Measurements from ENCODE around the gene KANSL1. TPM values are rescaled to one million over a fixed set of nuclear protein-coding genes. Genes with fewer than 3 reads are reported as not detected.

The KANSL1 gene
- total and polyA plus RNA-seq, 7 experiments from 2014 or later = 17.4 to 230 (median 163) TPM

- H3K27me3 ChIP-seq (ENCODE audit: control insufficient read depth in 2 of 2, insufficient read depth in 2 of 2, low read length in 2 of 2) = no peaks in the 10 kb centered on the region
- H3K27me3 Mint-ChIP-seq = no peaks in the 10 kb centered on the region
- H3K4me3 Mint-ChIP-seq = peak overlapping the region in 1 of 10 donors; percentile 6
- H3K27ac Mint-ChIP-seq = peak overlapping the region in 8 of 9 donors; percentile 35 to 99 (median 63)
- H3K36me3 ChIP-seq (ENCODE audit: control insufficient read depth in 2 of 3, insufficient read depth in 3 of 3, low read length in 3 of 3) = no peaks in the 10 kb centered on the region
- CTCF ChIA-PET = interaction anchor here (0.6 to 3.0 kb wide), 4 partner anchors 12 to 155 kb away, joined by 3 to 40 read pairs (median 6); no protein-coding TSS in a partner anchor
- no peak for DNase-seq
- H3K9me3 ChIP-seq (ENCODE audit: control insufficient read depth in 2 of 3, low read length in 3 of 3) = no peaks in the 10 kb centered on the region
- POLR2A ChIA-PET = interaction anchor here (0.6 to 1.2 kb wide), 7 partner anchors 9 to 192 kb away, joined by 3 to 5 read pairs (median 4); no protein-coding TSS in a partner anchor
- H3K36me3 Mint-ChIP-seq = peaks cover 0 to 18% (median 7%) of the 10 kb centered on the region in 5 donors
- intact Hi-C loops (cut with micrococcal nuclease) = loop anchor here in 1 of 2 donors (10.0 kb wide), 1 partner anchor 885 kb away; the partner anchor contains the start of gene MAP3K14
- H3K27ac ChIP-seq (ENCODE audit: low read depth, low read length) = peak overlapping the region; percentile 12
- H3K4me1 ChIP-seq (ENCODE audit: control insufficient read depth in 2 of 2, insufficient read depth in 2 of 2, low read length in 2 of 2) = peaks cover 25 to 39% of the 10 kb centered on the region in 2 donors
- H3K9me3 Mint-ChIP-seq = no peaks in the 10 kb centered on the region
- H3K4me3 ChIP-seq (ENCODE audit: low read length) = no peak overlapping the region
- peaks cover 38 to 94% (median 86%) of the 10 kb centered on the region in 7 donors for H3K4me1 Mint-ChIP-seq
- no peak for ATAC-seq
These were observed 6.2 kb upstream of the KANSL1 start for GRCh38 chr17:46199379-46199778.

GRCh38 chr17:46198233-46198632, 5.0 kb upstream of the KANSL1 start:
- ATAC-seq (no peak), DNase-seq (no peak)
- H3K36me3 ChIP-seq (ENCODE audit: control insufficient read depth in 2 of 3, insufficient read depth in 3 of 3, low read length in 3 of 3) = peaks cover 0 to 4% (median 0%) of the 10 kb centered on the region in 3 experiments
- H3K4me3 ChIP-seq (ENCODE audit: low read length) = no peak overlapping the region
- no peaks in the 10 kb centered on the region for H3K9me3 ChIP-seq (ENCODE audit: control insufficient read depth in 2 of 3, low read length in 3 of 3)
- intact Hi-C loops (cut with micrococcal nuclease) = loop anchor here in 1 of 2 donors (10.0 kb wide), 1 partner anchor 883 kb away; the partner anchor contains the start of gene MAP3K14
- Mint-ChIP-seq H3K9me3 (no peaks in the 10 kb centered on the region), H3K27me3 (no peaks in the 10 kb centered on the region), H3K27ac (peak overlapping the region in 7 of 9 donors; percentile 82 to 100 (median 93)), H3K36me3 (peaks cover 0 to 15% (median 6%) of the 10 kb centered on the region in 5 donors), H3K4me3 (peak overlapping the region in 4 of 10 donors; percentile 21 to 75 (median 66)), H3K4me1 (peaks cover 37 to 90% (median 78%) of the 10 kb centered on the region in 7 donors)
- ChIA-PET CTCF (interaction anchor here (0.6 to 3.0 kb wide), 6 partner anchors 11 to 1966 kb away, joined by 3 to 40 read pairs (median 4); no protein-coding TSS in a partner anchor), POLR2A (interaction anchor here (0.6 to 1.4 kb wide), 8 partner anchors 10 to 136 kb away, joined by 3 to 6 read pairs (median 4); no protein-coding TSS in a partner anchor)
- no peaks in the 10 kb centered on the region for H3K27me3 ChIP-seq (ENCODE audit: control insufficient read depth in 2 of 2, insufficient read depth in 2 of 2, low read length in 2 of 2)
- H3K4me1 ChIP-seq (ENCODE audit: control insufficient read depth in 2 of 2, insufficient read depth in 2 of 2, low read length in 2 of 2) = peaks cover 25 to 39% of the 10 kb centered on the region in 2 donors
- peak overlapping the region; percentile 93 for H3K27ac ChIP-seq (ENCODE audit: low read depth, low read length)

DNA sequence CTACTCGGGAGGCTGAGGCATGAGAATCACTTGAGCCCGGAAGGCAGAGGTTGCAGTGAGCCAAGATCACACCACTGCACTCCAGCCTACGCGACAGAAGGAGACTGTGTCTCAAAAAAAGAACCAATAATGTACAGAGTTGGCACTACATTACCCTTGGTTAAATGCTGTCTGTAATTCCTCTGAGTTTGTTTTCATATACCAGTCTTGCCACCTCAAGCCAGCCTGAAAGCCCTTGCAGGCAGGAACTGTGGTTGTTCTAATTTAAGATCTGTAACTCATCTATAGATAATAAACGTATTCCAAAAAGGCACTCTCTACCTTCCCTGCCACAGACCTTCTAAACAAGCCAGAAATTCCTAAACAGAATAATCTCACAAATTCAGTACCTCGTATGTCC, 4.3 kb upstream of the KANSL1 start:
- ChIA-PET CTCF (interaction anchor here (0.7 to 3.0 kb wide), 3 partner anchors 13 to 63 kb away, joined by 3 to 40 read pairs (median 4); no protein-coding TSS in a partner anchor), POLR2A (interaction anchor here (0.6 to 1.4 kb wide), 3 partner anchors 13 to 118 kb away, joined by 3 to 6 read pairs (median 3); no protein-coding TSS in a partner anchor)
- peak overlapping the region; percentile 62 to 100 (median 93) for H3K27ac Mint-ChIP-seq
- H3K27me3 Mint-ChIP-seq = no peaks in the 10 kb centered on the region
- DNase-seq (peak in 3 of 9 donors; percentile 30 to 50 (median 37)), ATAC-seq (no peak)
- Histone ChIP-seq H3K4me1 (ENCODE audit: control insufficient read depth in 2 of 2, insufficient read depth in 2 of 2, low read length in 2 of 2) (peaks cover 25 to 39% of the 10 kb centered on the region in 2 donors), H3K4me3 (ENCODE audit: low read length) (no peak overlapping the region), H3K27ac (ENCODE audit: low read depth, low read length) (peak overlapping the region; percentile 93), H3K36me3 (ENCODE audit: control insufficient read depth in 2 of 3, insufficient read depth in 3 of 3, low read length in 3 of 3) (peaks cover 0 to 6% (median 0%) of the 10 kb centered on the region in 3 experiments), H3K9me3 (ENCODE audit: control insufficient read depth in 2 of 3, low read length in 3 of 3) (no peaks in the 10 kb centered on the region), H3K27me3 (ENCODE audit: control insufficient read depth in 2 of 2, insufficient read depth in 2 of 2, low read length in 2 of 2) (no peaks in the 10 kb centered on the region)
- intact Hi-C loops (cut with micrococcal nuclease) = loop anchor here in 1 of 2 donors (10.0 kb wide), 1 partner anchor 883 kb away; the partner anchor contains the start of gene MAP3K14
- peaks cover 0 to under 1% (median 0%) of the 10 kb centered on the region in 11 donors for H3K9me3 Mint-ChIP-seq
- H3K4me1 Mint-ChIP-seq = peaks cover 37 to 83% (median 75%) of the 10 kb centered on the region in 7 donors
- peaks cover 0 to 15% (median 4%) of the 10 kb centered on the region in 5 donors for H3K36me3 Mint-ChIP-seq
- H3K4me3 Mint-ChIP-seq = peak overlapping the region; percentile 9 to 75 (median 54)

DNA sequence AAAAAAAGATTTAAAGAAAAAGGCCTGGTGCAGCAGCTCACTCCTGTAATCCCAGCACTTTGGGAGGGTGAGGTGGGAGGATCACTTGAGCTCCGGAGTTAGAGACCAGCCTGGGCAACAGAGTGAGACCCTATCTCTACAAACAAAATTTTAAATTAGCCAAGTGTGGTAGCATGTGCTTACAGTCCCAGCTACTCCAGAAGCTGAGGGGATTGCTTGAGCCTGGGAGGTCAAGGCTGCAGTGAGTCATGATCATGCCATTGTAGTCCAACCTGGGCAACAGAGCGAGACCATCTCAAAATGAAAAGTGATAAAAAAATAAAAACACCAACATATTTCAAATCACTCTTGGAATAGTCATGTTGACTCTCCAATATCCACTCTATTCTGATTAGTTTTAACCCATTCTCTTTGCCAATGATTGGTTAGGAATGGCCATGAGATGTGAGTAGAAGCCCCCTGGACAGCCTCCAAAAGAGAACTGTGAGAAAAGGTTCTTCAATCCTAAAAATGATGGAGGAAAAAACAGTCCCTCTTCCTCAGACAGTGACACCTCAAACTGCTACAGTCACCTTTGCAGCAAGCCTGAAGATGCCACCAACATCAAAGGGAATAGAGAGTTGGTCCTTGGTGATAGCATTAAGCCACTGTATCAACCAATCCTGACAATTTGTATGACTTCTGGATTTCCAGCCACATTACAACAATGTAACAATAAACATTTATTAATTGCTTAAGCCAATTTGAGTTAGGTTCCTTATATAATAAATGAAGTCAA, 2.9 kb upstream of the KANSL1 start:
- intact Hi-C loops (cut with micrococcal nuclease) = loop anchor here (1.0 to 10.0 kb wide), 4 partner anchors 17 to 881 kb away; partner anchors contain the start of gene MAP3K14 (in 1 of the 2)
- Mint-ChIP-seq H3K4me3 (peak overlapping the region; percentile 45 to 98 (median 72)), H3K36me3 (peaks cover 4 to 18% (median 10%) of the 10 kb centered on the region in 5 donors), H3K9me3 (peaks cover 0 to 5% (median 0%) of the 10 kb centered on the region in 11 donors), H3K4me1 (peaks cover 40 to 70% (median 64%) of the 10 kb centered on the region in 7 donors), H3K27me3 (no peaks in the 10 kb centered on the region), H3K27ac (peak overlapping the region; percentile 87 to 100 (median 97))
- DNase-seq (no peak), ATAC-seq (no peak)
- POLR2A ChIA-PET = interaction anchor here (1.0 kb wide), 2 partner anchors 11 to 17 kb away, joined by 3 to 8 read pairs; no protein-coding TSS in a partner anchor
- no peaks in the 10 kb centered on the region for H3K27me3 ChIP-seq (ENCODE audit: control insufficient read depth in 2 of 2, insufficient read depth in 2 of 2, low read length in 2 of 2)
- peaks cover 28 to 30% of the 10 kb centered on the region in 2 donors for H3K4me1 ChIP-seq (ENCODE audit: control insufficient read depth in 2 of 2, insufficient read depth in 2 of 2, low read length in 2 of 2)
- peaks cover 0 to 10% (median 0%) of the 10 kb centered on the region in 3 experiments for H3K36me3 ChIP-seq (ENCODE audit: control insufficient read depth in 2 of 3, insufficient read depth in 3 of 3, low read length in 3 of 3)
- H3K4me3 ChIP-seq (ENCODE audit: low read length) = no peak overlapping the region
- peak overlapping the region; percentile 93 for H3K27ac ChIP-seq (ENCODE audit: low read depth, low read length)
- H3K9me3 ChIP-seq (ENCODE audit: control insufficient read depth in 2 of 3, low read length in 3 of 3) = no peaks in the 10 kb centered on the region
- CTCF ChIA-PET = interaction anchor here (1.0 to 1.5 kb wide), 5 partner anchors 10 to 153 kb away, joined by 3 to 7 read pairs (median 5); no protein-coding TSS in a partner anchor

DNA sequence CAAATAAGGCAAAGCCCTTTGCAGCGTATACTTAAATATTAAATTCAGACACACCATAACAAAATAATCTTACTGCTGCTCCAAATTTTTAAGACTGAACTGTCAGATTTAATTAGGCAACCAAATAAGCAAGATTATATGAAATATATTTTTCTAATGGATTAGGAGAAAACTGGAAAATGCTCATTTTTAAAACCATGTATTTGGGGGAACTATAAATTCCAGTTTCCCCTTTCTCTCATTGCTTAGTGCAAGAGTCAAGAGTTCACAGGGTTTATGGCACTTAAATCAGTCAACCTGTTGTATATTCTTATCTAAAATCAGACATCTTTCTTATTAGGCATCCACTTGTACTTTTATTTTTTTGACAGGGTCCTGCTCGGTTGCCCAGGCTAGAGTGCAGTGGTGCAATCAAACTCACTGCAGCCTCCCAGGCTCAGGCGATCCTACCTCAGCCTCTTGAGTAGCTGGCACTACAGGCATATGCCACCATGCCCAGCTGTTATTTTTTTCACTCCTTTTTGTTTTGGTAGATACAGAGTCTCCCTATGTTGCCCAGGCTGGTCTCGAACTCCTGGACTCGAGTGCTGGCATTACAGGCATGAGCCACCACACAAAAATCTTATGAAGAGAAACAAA, 2.1 kb upstream of the KANSL1 start:
- no peak for DNase-seq

More for the DNA sequence above, 2.1 kb upstream of the KANSL1 start:
- intact Hi-C loops (cut with micrococcal nuclease) = loop anchor here (1.0 to 10.0 kb wide), 4 partner anchors 18 to 881 kb away; partner anchors contain the start of gene MAP3K14 (in 1 of the 2)
- ChIA-PET POLR2A (interaction anchor here (0.6 to 1.0 kb wide), 3 partner anchors 11 to 18 kb away, joined by 3 to 8 read pairs (median 4); no protein-coding TSS in a partner anchor), CTCF (interaction anchor here (1.0 to 1.5 kb wide), 4 partner anchors 11 to 18 kb away, joined by 3 to 7 read pairs (median 4); no protein-coding TSS in a partner anchor)
- peaks cover 0 to 10% (median 0%) of the 10 kb centered on the region in 3 experiments for H3K36me3 ChIP-seq (ENCODE audit: control insufficient read depth in 2 of 3, insufficient read depth in 3 of 3, low read length in 3 of 3)
- H3K36me3 Mint-ChIP-seq = peaks cover 4 to 15% (median 10%) of the 10 kb centered on the region in 5 donors
- H3K4me1 Mint-ChIP-seq = peaks cover 42 to 67% (median 61%) of the 10 kb centered on the region in 7 donors
- peak overlapping the region; percentile 84 for H3K4me3 ChIP-seq (ENCODE audit: low read length)
- no peaks in the 10 kb centered on the region for H3K27me3 ChIP-seq (ENCODE audit: control insufficient read depth in 2 of 2, insufficient read depth in 2 of 2, low read length in 2 of 2)
- H3K9me3 ChIP-seq (ENCODE audit: control insufficient read depth in 2 of 3, low read length in 3 of 3) = no peaks in the 10 kb centered on the region
- H3K27me3 Mint-ChIP-seq = no peaks in the 10 kb centered on the region
- H3K27ac ChIP-seq (ENCODE audit: low read depth, low read length) = peak overlapping the region; percentile 93
- H3K27ac Mint-ChIP-seq = peak overlapping the region; percentile 87 to 100 (median 97)
- peaks cover 0 to 5% (median 0%) of the 10 kb centered on the region in 11 donors for H3K9me3 Mint-ChIP-seq
- ATAC-seq = no peak
- H3K4me1 ChIP-seq (ENCODE audit: control insufficient read depth in 2 of 2, insufficient read depth in 2 of 2, low read length in 2 of 2) = peaks cover 32 to 35% of the 10 kb centered on the region in 2 donors
- peak overlapping the region in 9 of 10 donors; percentile 75 to 98 (median 84) for H3K4me3 Mint-ChIP-seq
